Astrocyte (in vitro differentiated cells and primary cell): Measurements from ENCODE around the gene TTLL5.

Source experiments
- CTCF ChIP-seq: IDR thresholded peaks from 2 replicates; pipeline ENCODE4 v1.5.1; 2011; ENCODE audit warnings: low read depth, mild to moderate bottlenecking, inconsistent platforms, low read length, moderate library complexity; ENCODE audit not compliant: insufficient read depth
- EZH2 ChIP-seq: IDR thresholded peaks from 2 replicates; pipeline ENCODE4 v1.6.1; 2012; ENCODE audit warnings: mild to moderate bottlenecking, low read length, inconsistent platforms; ENCODE audit not compliant: insufficient read depth

- no peak for TF ChIP-seq CTCF
- TF ChIP-seq EZH2: no peak
Observed at GRCh38 chr14:75861161-75861621, 200.1 kb downstream of the TTLL5 start.
